Measurements from ENCODE around the gene FOCAD.

The FOCAD gene

GRCh38 chr9:21002040-21002439, 318.0 kb downstream of the FOCAD start:
- Mint-ChIP-seq H3K27ac (no peak overlapping the region), H3K36me3 (peaks cover 34 to 46% of the 10 kb centered on the region in 2 donors), H3K4me3 (no peak overlapping the region), H3K27me3 (no peaks in the 10 kb centered on the region), H3K9me3 (peaks cover 8 to 12% of the 10 kb centered on the region in 2 donors), H3K4me1 (peaks cover 7 to 10% of the 10 kb centered on the region in 2 donors)
- ATAC-seq (replicated peaks) (no peak), DNase-seq (no peak)

- peaks cover 5 to 7% of the 10 kb centered on the region in 2 donors for H3K4me1 Mint-ChIP-seq
- DNase-seq (no peak), ATAC-seq (replicated peaks) (no peak)
- H3K36me3 Mint-ChIP-seq = peaks cover 7 to 16% of the 10 kb centered on the region in 2 donors
- H3K27me3 Mint-ChIP-seq = no peaks in the 10 kb centered on the region
- no peaks in the 10 kb centered on the region for H3K9me3 Mint-ChIP-seq
- H3K4me3 Mint-ChIP-seq = no peak overlapping the region
- H3K27ac Mint-ChIP-seq = no peak overlapping the region
These were observed 331.2 kb downstream of the FOCAD start for GRCh38 chr9:21015129-21015815.

- peaks cover 7 to 15% of the 10 kb centered on the region in 2 donors for H3K36me3 Mint-ChIP-seq
- no peaks in the 10 kb centered on the region for H3K27me3 Mint-ChIP-seq
- no peak for DNase-seq
- ATAC-seq (replicated peaks) = peak in 1 of 2 donors; percentile 39
- no peak overlapping the region for H3K27ac Mint-ChIP-seq
- H3K4me1 Mint-ChIP-seq = peaks cover 5 to 9% of the 10 kb centered on the region in 2 donors
- H3K9me3 Mint-ChIP-seq = no peaks in the 10 kb centered on the region
- H3K4me3 Mint-ChIP-seq = no peak overlapping the region
These were observed 331.9 kb downstream of the FOCAD start for GRCh38 chr9:21015995-21016394.

- Mint-ChIP-seq H3K9me3 (no peaks in the 10 kb centered on the region), H3K36me3 (peaks cover 7 to 20% of the 10 kb centered on the region in 2 donors), H3K27ac (no peak overlapping the region), H3K27me3 (no peaks in the 10 kb centered on the region), H3K4me1 (peaks cover 9 to 13% of the 10 kb centered on the region in 2 donors), H3K4me3 (no peak overlapping the region)
- ATAC-seq (replicated peaks) = no peak
- DNase-seq = no peak
These were observed 332.8 kb downstream of the FOCAD start for GRCh38 chr9:21016701-21017491.

GRCh38 chr9:21018177-21018576, 334.1 kb downstream of the FOCAD start:
- ATAC-seq (replicated peaks) = no peak
- no peak for DNase-seq
- Mint-ChIP-seq H3K4me1 (peaks cover 11 to 13% of the 10 kb centered on the region in 2 donors), H3K27me3 (no peaks in the 10 kb centered on the region), H3K9me3 (no peaks in the 10 kb centered on the region), H3K27ac (no peak overlapping the region), H3K36me3 (peaks cover 7 to 28% of the 10 kb centered on the region in 2 donors), H3K4me3 (no peak overlapping the region)

- no peak for DNase-seq
These were observed 339.8 kb downstream of the FOCAD start for GRCh38 chr9:21023861-21024260.

GRCh38 chr9:21027295-21027694, 343.2 kb downstream of the FOCAD start:
- no peak overlapping the region for H3K27ac Mint-ChIP-seq

More at GRCh38 chr9:21023861-21024260, 339.8 kb downstream of the FOCAD start:
- Mint-ChIP-seq H3K27ac (peak overlapping the region; percentile 37), H3K4me3 (no peak overlapping the region), H3K4me1 (peaks cover 5 to 6% of the 10 kb centered on the region in 2 donors), H3K27me3 (no peaks in the 10 kb centered on the region), H3K36me3 (peaks cover 0 to 17% of the 10 kb centered on the region in 2 donors), H3K9me3 (no peaks in the 10 kb centered on the region)
- ATAC-seq (replicated peaks) = no peak

GRCh38 chr9:21028466-21028865, 344.4 kb downstream of the FOCAD start:
- no peaks in the 10 kb centered on the region for H3K27me3 Mint-ChIP-seq
- H3K4me1 Mint-ChIP-seq = peaks cover 4 to 14% of the 10 kb centered on the region in 2 donors
- H3K27ac Mint-ChIP-seq = peak overlapping the region; percentile 16
- ATAC-seq (replicated peaks) = no peak
- no peaks in the 10 kb centered on the region for H3K9me3 Mint-ChIP-seq
- no peak overlapping the region for H3K4me3 Mint-ChIP-seq
- no peak for DNase-seq
- no peaks in the 10 kb centered on the region for H3K36me3 Mint-ChIP-seq

More at GRCh38 chr9:21027295-21027694, 343.2 kb downstream of the FOCAD start:
- Mint-ChIP-seq H3K27me3 (no peaks in the 10 kb centered on the region), H3K36me3 (peaks cover 0 to 4% of the 10 kb centered on the region in 2 donors), H3K9me3 (no peaks in the 10 kb centered on the region), H3K4me1 (peaks cover 2 to 5% of the 10 kb centered on the region in 2 donors), H3K4me3 (no peak overlapping the region)
- no peak for ATAC-seq (replicated peaks)
- no peak for DNase-seq

GRCh38 chr9:21029661-21030060, 345.6 kb downstream of the FOCAD start:
- ATAC-seq (replicated peaks) = no peak
- Mint-ChIP-seq H3K27ac (no peak overlapping the region), H3K4me3 (no peak overlapping the region), H3K4me1 (peaks cover 4 to 14% of the 10 kb centered on the region in 2 donors), H3K9me3 (no peaks in the 10 kb centered on the region), H3K27me3 (no peaks in the 10 kb centered on the region), H3K36me3 (no peaks in the 10 kb centered on the region)
- no peak for DNase-seq

GRCh38 chr9:21030389-21031035, 346.5 kb downstream of the FOCAD start:
- no peak overlapping the region for H3K4me3 Mint-ChIP-seq
- H3K27me3 Mint-ChIP-seq = no peaks in the 10 kb centered on the region
- no peaks in the 10 kb centered on the region for H3K9me3 Mint-ChIP-seq
- peaks cover 4 to 14% of the 10 kb centered on the region in 2 donors for H3K4me1 Mint-ChIP-seq
- ATAC-seq (replicated peaks) (peak; percentile 86 to 89), DNase-seq (peak; percentile 4)
- no peaks in the 10 kb centered on the region for H3K36me3 Mint-ChIP-seq
- H3K27ac Mint-ChIP-seq = no peak overlapping the region

GRCh38 chr9:21031091-21031807, 347.2 kb downstream of the FOCAD start, which contains the start of gene HACD4:
Gene HACD4, minus strand, starts transcription at chr9:21031640. Its CDS starts 50 bp downstream, at chr9:21031590.
- no peaks in the 10 kb centered on the region for H3K27me3 Mint-ChIP-seq
- H3K4me3 Mint-ChIP-seq = peak within 1 kb of the TSS in 1 of 2 donors; percentile 72
- DNase-seq (peak; percentile 41), ATAC-seq (replicated peaks) (peak; percentile 79 to 83)
- H3K27ac Mint-ChIP-seq = peak within 1 kb of the TSS; percentile 53
- H3K9me3 Mint-ChIP-seq = no peaks in the 10 kb centered on the region
- no peaks in the 10 kb centered on the region for H3K36me3 Mint-ChIP-seq
- H3K4me1 Mint-ChIP-seq = peaks cover 4 to 14% of the 10 kb centered on the region in 2 donors

GRCh38 chr9:21031808-21032183, 347.7 kb downstream of the FOCAD start:
- DNase-seq (no peak), ATAC-seq (replicated peaks) (no peak)
- Mint-ChIP-seq H3K4me3 (peak overlapping the region in 1 of 2 donors; percentile 72), H3K27ac (peak overlapping the region; percentile 53), H3K4me1 (peaks cover 4 to 14% of the 10 kb centered on the region in 2 donors), H3K36me3 (no peaks in the 10 kb centered on the region), H3K9me3 (no peaks in the 10 kb centered on the region), H3K27me3 (no peaks in the 10 kb centered on the region)

- no peaks in the 10 kb centered on the region for H3K27me3 Mint-ChIP-seq
- peaks cover 3 to 9% of the 10 kb centered on the region in 2 donors for H3K4me1 Mint-ChIP-seq
- H3K27ac Mint-ChIP-seq = no peak overlapping the region
- DNase-seq (no peak), ATAC-seq (replicated peaks) (no peak)
- no peak overlapping the region for H3K4me3 Mint-ChIP-seq
- no peaks in the 10 kb centered on the region for H3K36me3 Mint-ChIP-seq
- H3K9me3 Mint-ChIP-seq = no peaks in the 10 kb centered on the region
These were observed 353.2 kb downstream of the FOCAD start for GRCh38 chr9:21037278-21037677.

GRCh38 chr9:21039302-21039701, 355.2 kb downstream of the FOCAD start:
- DNase-seq = no peak
- Mint-ChIP-seq H3K27me3 (no peaks in the 10 kb centered on the region), H3K27ac (no peak overlapping the region), H3K9me3 (peaks cover 0 to 2% of the 10 kb centered on the region in 2 donors), H3K36me3 (no peaks in the 10 kb centered on the region), H3K4me1 (no peaks in the 10 kb centered on the region), H3K4me3 (no peak overlapping the region)
- ATAC-seq (replicated peaks) = no peak
